Gastroesophageal sphincter (tissue), 4 donors: ENCODE data around the gene SEC61A2. TPM values are rescaled to one million over a fixed set of nuclear protein-coding genes. Genes with fewer than 3 reads are reported as not detected.

Experiments used
- ATAC-seq: fragments of 150-250 bp; one replicate; pipeline ENCODE4 v1.9.1; 2016; ENCODE audit warnings: mild to moderate bottlenecking, moderate library complexity
- H3K27ac ChIP-seq, 4 donors: fragments of 200-600 bp; sonication (generic) in 3 of 4; 1 replicate in 3 of 4; 2 replicates in 1 of 4; pipeline ENCODE4 v1.5.1; 2016 to 2019
- H3K27me3 ChIP-seq: fragments of 200-600 bp; sonication (generic); one replicate; pipeline ENCODE4 v1.5.1; 2019
- H3K36me3 ChIP-seq, 2 donors: fragments of 200-600 bp; sonication (generic); one replicate each; pipeline ENCODE4 v1.5.1; 2019; ENCODE audit warnings: control low read depth in 1 of 2
- H3K4me1 ChIP-seq, 3 donors: fragments of 200-600 bp; sonication (generic); 1 replicate in 2 of 3; 2 replicates in 1 of 3; pipeline ENCODE4 v1.5.1; 2016 to 2019; ENCODE audit warnings: control low read depth in 2 of 3
- H3K4me3 ChIP-seq, 2 donors: fragments of 200-600 bp; sonication (generic); one replicate each; pipeline ENCODE4 v1.5.1; 2019; ENCODE audit warnings: mild to moderate bottlenecking in 1 of 2, moderate library complexity in 1 of 2
- H3K9me3 ChIP-seq, 3 donors: fragments of 200-600 bp; sonication (generic); one replicate each; pipeline ENCODE4 v1.5.1; 2017 to 2019; ENCODE audit warnings: control low read depth in 2 of 3
- EP300 ChIP-seq: sonication (generic); formaldehyde crosslinking; IDR thresholded peaks from one replicate; pipeline ENCODE4 v1.6.1; 2017; ENCODE audit warnings: antibody characterized with exemption, mild to moderate bottlenecking
- POLR2A ChIP-seq, 2 donors: fragments of 450-650 bp; IDR thresholded peaks; one replicate each; pipeline ENCODE4 v1.6.1; 2017; ENCODE audit warnings: antibody characterized with exemption in 2 of 2, mild to moderate bottlenecking in 2 of 2, moderate library complexity in 1 of 2
- POLR2AphosphoS5 ChIP-seq: sonication (generic); formaldehyde crosslinking; IDR thresholded peaks from one replicate; pipeline ENCODE4 v1.6.1; 2017; ENCODE audit warnings: antibody characterized with exemption
- WGBS, 2 donors: methylation state at CpG; one replicate each; pipeline ENCODE4 v1.1.5; 2018; ENCODE audit warnings: low coverage in 1 of 2; 5-methylcytosine and 5-hydroxymethylcytosine counted together
- total RNA-seq, 4 donors: library from RNA; depleted of rRNA; stranded (reverse); fragments of >200 nt; gene quantifications; one replicate each; pipeline ENCODE4 v1.1.0, GENCODE V29; 2016
- TF ChIP-seq, protein P1 (sequence below), 4 experiments: fragments of 200-600 bp in 2 of 4; fragments of 450-650 bp in 2 of 4; sonication (generic) in 1 of 4; IDR thresholded peaks; one replicate each; pipeline ENCODE4 v1.5.1; 2017 to 2019; ENCODE audit warnings: antibody characterized with exemption in 4 of 4, mild to moderate bottlenecking in 2 of 4, moderate library complexity in 2 of 4

The SEC61A2 gene
- 10 to 100 TPM in 1 of 4 donors, 1 to 10 TPM in 3; 4.8 to 21.9 (median 7.8) TPM for total RNA-seq

DNA sequence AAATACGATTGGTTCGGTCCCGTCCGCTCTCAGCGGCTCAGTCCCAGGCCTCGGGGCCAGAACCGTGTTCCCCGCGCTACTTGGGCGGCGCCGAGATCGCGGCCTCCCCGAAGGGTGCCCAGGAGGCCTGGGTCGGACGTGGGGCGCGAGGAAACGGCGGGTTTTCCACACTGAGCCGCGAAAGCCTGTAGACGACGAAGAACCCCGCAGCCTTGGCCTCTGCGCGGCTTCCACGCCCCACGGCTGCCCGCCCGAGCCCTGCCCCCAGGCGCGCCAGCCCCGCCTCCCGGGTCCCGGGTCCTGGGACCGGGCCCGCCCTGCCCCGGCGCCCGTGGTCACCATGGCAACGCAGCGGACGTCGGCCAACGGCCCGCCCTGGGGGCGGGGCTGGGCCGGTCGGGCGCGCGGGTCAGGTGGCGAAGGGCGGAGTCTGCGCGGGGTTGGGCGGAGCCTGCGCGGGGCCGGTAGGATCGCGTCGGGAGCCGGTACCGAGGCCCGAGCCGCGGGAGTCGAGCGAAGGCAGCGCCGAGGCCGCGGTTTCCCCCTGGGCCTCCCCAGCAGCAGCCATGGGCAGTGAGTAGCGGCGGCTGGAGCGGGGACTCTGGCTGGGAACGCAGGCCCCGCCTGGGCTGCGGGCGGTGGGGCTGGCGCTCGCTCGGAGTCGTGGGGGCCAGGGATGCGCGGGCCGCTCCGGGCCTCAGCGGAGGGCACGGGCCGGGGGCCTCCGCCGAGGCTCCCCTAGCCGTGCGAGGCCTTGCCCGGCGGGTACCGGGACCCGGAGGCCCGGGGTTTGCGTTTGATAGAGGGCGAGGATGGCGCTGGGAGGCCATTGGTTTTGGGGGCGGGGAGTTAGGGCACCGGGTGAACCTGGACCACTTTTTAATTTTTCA lies at the start of gene SEC61A2:
Gene SEC61A2 (plus strand): TSS at position 456 of the 890 bp plus-strand sequence. CDS start 111 bp downstream, at position 567.
- peak within 1 kb of the TSS; percentile 75 to 95 (median 92) for H3K27ac ChIP-seq
- peaks cover 0 to 9% of the 10 kb centered on the region in 2 donors for H3K36me3 ChIP-seq
- WGBS, 2 donors: 0% methylated on average over 3 to 9 of the region's 108 CpGs
- H3K27me3 ChIP-seq: no peaks in the 10 kb centered on the region
- TF ChIP-seq POLR2AphosphoS5 (peak; percentile 24), POLR2A (IDR thresholded peaks at IDR 0.05) (peak; percentile 57 to 60), EP300 (no peak)
- TF ChIP-seq, protein P1, sequence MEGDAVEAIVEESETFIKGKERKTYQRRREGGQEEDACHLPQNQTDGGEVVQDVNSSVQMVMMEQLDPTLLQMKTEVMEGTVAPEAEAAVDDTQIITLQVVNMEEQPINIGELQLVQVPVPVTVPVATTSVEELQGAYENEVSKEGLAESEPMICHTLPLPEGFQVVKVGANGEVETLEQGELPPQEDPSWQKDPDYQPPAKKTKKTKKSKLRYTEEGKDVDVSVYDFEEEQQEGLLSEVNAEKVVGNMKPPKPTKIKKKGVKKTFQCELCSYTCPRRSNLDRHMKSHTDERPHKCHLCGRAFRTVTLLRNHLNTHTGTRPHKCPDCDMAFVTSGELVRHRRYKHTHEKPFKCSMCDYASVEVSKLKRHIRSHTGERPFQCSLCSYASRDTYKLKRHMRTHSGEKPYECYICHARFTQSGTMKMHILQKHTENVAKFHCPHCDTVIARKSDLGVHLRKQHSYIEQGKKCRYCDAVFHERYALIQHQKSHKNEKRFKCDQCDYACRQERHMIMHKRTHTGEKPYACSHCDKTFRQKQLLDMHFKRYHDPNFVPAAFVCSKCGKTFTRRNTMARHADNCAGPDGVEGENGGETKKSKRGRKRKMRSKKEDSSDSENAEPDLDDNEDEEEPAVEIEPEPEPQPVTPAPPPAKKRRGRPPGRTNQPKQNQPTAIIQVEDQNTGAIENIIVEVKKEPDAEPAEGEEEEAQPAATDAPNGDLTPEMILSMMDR (IDR thresholded peaks at IDR 0.05): peak in 1 of 4 experiments; percentile 10
- peaks cover 0 to 25% (median 0%) of the 10 kb centered on the region in 3 donors for H3K4me1 ChIP-seq
- peak within 1 kb of the TSS; percentile 92 to 99 for H3K4me3 ChIP-seq
- no peaks in the 10 kb centered on the region for H3K9me3 ChIP-seq
- ATAC-seq: peak; percentile 98

DNA sequence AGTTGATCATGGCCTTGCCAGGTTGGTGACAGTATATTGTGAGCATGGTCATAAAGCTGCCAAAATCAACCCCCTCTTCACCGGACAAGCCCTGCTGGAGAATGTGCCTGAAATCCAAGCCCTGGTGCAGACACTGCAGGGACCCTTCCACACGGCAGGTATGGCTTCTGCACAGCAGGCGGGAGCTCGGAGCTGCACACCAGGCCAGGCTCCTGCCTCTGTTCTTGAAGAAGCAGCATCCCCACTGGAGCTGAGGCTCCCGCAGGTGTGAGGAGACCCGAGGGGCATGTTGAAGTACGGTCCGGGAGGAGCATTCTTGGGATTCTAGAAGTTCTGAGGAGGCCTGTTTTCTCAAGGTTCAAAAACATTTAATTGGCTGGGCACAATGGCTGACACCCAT lies 48.0 kb upstream of the SEC61A2 start:
- ATAC-seq: no peak
- no peaks in the 10 kb centered on the region for H3K4me1 ChIP-seq
- no peaks in the 10 kb centered on the region for H3K27me3 ChIP-seq
- 86% methylated on average over 1 of the region's 8 CpGs; no CpG with 5 or more reads in 1 of the 2 donors for WGBS, 2 donors
- no peaks in the 10 kb centered on the region for H3K9me3 ChIP-seq
- H3K4me3 ChIP-seq: no peak overlapping the region
- H3K27ac ChIP-seq: no peak overlapping the region
- no peak for TF ChIP-seq POLR2AphosphoS5
- no peak for TF ChIP-seq EP300
- TF ChIP-seq, protein P1 (IDR thresholded peaks at IDR 0.05): no peak
- TF ChIP-seq POLR2A (IDR thresholded peaks at IDR 0.05): no peak
- H3K36me3 ChIP-seq: peaks cover 0 to 52% of the 10 kb centered on the region in 2 donors

DNA sequence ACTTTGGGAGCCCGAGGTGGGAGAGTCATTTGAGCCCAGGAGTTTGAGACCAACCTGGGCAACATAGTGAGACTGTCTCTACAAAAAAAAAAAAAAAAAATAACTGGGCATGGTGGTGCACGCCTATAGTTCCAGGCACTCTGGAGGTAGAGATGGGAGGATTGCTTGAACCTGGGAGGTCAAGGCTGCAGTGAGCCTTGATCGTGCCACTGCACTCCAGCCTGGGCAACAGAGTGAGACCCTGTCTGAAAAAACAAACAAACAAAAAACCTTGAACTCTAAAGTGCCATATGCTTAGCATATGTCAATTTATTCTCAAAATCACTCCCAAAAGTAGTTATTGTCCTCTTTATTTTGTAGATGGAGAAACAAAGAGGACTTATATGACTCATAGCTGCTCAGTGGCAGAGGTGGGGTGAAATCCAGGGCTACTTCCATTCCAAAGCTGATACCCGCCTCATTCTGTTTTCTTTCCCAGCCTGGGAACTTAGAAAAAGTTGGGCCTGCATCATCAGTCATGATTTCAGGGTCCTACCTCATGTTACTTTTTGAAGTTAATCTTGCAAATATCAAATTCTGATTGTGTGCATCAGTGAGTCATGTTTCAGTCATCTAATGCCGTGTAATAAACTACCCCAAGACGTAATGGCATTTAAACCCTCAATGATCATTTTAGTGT lies 47.5 kb upstream of the SEC61A2 start:
- ATAC-seq: no peak
- TF ChIP-seq POLR2A (IDR thresholded peaks at IDR 0.05): no peak
- no peak for TF ChIP-seq POLR2AphosphoS5
- no peak for TF ChIP-seq EP300
- TF ChIP-seq, protein P1 (IDR thresholded peaks at IDR 0.05): no peak
- no peak overlapping the region for H3K27ac ChIP-seq
- H3K4me1 ChIP-seq: no peaks in the 10 kb centered on the region
- no peaks in the 10 kb centered on the region for H3K27me3 ChIP-seq
- 90 to 96% methylated on average over 3 to 5 of the region's 6 CpGs for WGBS, 2 donors
- H3K36me3 ChIP-seq: peaks cover 0 to 58% of the 10 kb centered on the region in 2 donors
- H3K9me3 ChIP-seq: no peaks in the 10 kb centered on the region
- no peak overlapping the region for H3K4me3 ChIP-seq

DNA sequence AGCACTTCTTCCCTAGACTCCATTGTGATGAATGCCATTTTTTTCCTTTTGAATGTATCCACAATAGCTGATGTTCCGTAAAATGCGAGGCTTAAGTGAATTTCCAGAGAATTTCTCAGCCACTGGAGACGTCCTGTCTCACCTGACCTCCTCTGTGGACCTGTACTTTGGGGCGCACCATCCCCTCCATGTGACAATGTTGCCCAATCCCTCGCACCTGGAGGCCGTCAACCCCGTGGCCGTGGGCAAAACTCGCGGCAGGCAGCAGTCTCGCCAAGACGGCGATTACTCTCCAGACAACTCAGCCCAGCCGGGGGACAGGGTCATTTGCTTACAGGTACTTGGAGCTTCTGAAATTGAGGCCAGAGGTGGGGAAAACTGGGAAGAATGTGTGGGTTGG lies 40.6 kb upstream of the SEC61A2 start:
- WGBS, 2 donors: 89 to 100% methylated on average over 3 to 11 of the region's 14 CpGs
- Histone ChIP-seq H3K27me3 (no peaks in the 10 kb centered on the region), H3K27ac (no peak overlapping the region), H3K4me3 (no peak overlapping the region), H3K36me3 (peaks cover 0 to 100% of the 10 kb centered on the region in 2 donors), H3K9me3 (no peaks in the 10 kb centered on the region), H3K4me1 (no peaks in the 10 kb centered on the region)
- ATAC-seq: no peak
- TF ChIP-seq POLR2A (IDR thresholded peaks at IDR 0.05) (no peak), EP300 (no peak), POLR2AphosphoS5 (no peak)
- TF ChIP-seq, protein P1 (IDR thresholded peaks at IDR 0.05): no peak
